IMR-90 (cell line): ENCODE measurements around the gene RPTOR. TPM values are rescaled to one million over a fixed set of nuclear protein-coding genes. Genes with fewer than 3 reads are reported as not detected.

Experiments used
- ATAC-seq: fragments of 200-7000 bp; cut with Tn5 transposase; 2 replicates; pipeline ENCODE4 v1.9.1; 2020; ENCODE audit warnings: low read depth, mild to moderate bottlenecking, moderate library complexity
- BruUV-seq: library from RNA; stranded (reverse); fragments of 400-500 nt; replicated peaks from 2 replicates; lab custom pipeline; 2021; lab: Mats Ljungman, UMichigan
- CTCF ChIA-PET: fragments of 300-600 bp; formaldehyde crosslinking; extraction: SDS; loops from one replicate; lab custom pipeline; 2021; ENCODE audit warnings: antibody characterized with exemption; lab: Yijun Ruan, JAX
- POLR2A ChIA-PET: fragments of 300-600 bp; sonication (Branson Sonifier 250); formaldehyde crosslinking; loops from one replicate; lab custom pipeline; 2022; ENCODE audit warnings: antibody characterized with exemption; ENCODE audit not compliant: unreplicated experiment; lab: Charles Lee
- DNase-seq: peaks from one replicate; pipeline ENCODE4 v3.0.0; 2013
- H2AFZ ChIP-seq: replicated peaks from 2 replicates; pipeline ENCODE3; 2013; ENCODE audit warnings: low read length, mild to moderate bottlenecking; ENCODE audit not compliant: poor library complexity
- H2AK5ac ChIP-seq: 2 replicates; pipeline ENCODE4 v1.6.1; 2013; ENCODE audit warnings: low read depth, low read length, inconsistent platforms
- H2AK9ac ChIP-seq: replicated peaks from 2 replicates; pipeline ENCODE3; 2013; ENCODE audit warnings: mild to moderate bottlenecking, low read depth, low read length, moderate library complexity; ENCODE audit not compliant: poor library complexity
- H2BK120ac ChIP-seq: 2 replicates; pipeline ENCODE4 v1.6.1; 2013; ENCODE audit warnings: low read depth, low read length, inconsistent platforms
- H2BK15ac ChIP-seq: 3 replicates; pipeline ENCODE4 v1.6.1; 2013; ENCODE audit warnings: low read depth, low read length, inconsistent platforms
- H2BK20ac ChIP-seq: 2 replicates; pipeline ENCODE4 v1.6.1; 2013; ENCODE audit warnings: low read depth, mild to moderate bottlenecking, inconsistent platforms, low read length, moderate library complexity
- H2BK5ac ChIP-seq: 2 replicates; pipeline ENCODE4 v1.6.1; 2013; ENCODE audit warnings: mild to moderate bottlenecking, low read depth, low read length, inconsistent platforms; ENCODE audit not compliant: poor library complexity, severe bottlenecking
- H3K14ac ChIP-seq: replicated peaks from 2 replicates; pipeline ENCODE4 v1.6.1; 2013; ENCODE audit warnings: low read depth, low read length, inconsistent platforms
- H3K18ac ChIP-seq: 2 replicates; pipeline ENCODE4 v1.6.1; 2013; ENCODE audit warnings: low read depth, low read length, control low read depth
- H3K23ac ChIP-seq: 2 replicates; pipeline ENCODE4 v1.6.1; 2013; ENCODE audit warnings: low read depth, low read length, inconsistent platforms
- H3K27ac ChIP-seq: 2 replicates; pipeline ENCODE4 v1.5.1; 2013; ENCODE audit warnings: mild to moderate bottlenecking, control low read depth, low read length; ENCODE audit not compliant: insufficient read depth
- H3K27me3 ChIP-seq: 2 replicates; pipeline ENCODE4 v1.6.1; 2013; ENCODE audit warnings: low read length; ENCODE audit not compliant: control insufficient read depth, insufficient read depth
- H3K36me3 ChIP-seq: 2 replicates; pipeline ENCODE4 v1.6.1; 2013; ENCODE audit warnings: low read length, mixed read lengths; ENCODE audit not compliant: control insufficient read depth, insufficient read depth
- H3K4ac ChIP-seq: 2 replicates; pipeline ENCODE4 v1.6.1; 2013; ENCODE audit warnings: low read depth, low read length, inconsistent platforms
- H3K4me1 ChIP-seq: 2 replicates; pipeline ENCODE4 v1.6.1; 2013; ENCODE audit warnings: low read length, mixed read lengths; ENCODE audit not compliant: control insufficient read depth, insufficient read depth
- H3K4me2 ChIP-seq: 2 replicates; pipeline ENCODE4 v1.6.1; 2013; ENCODE audit warnings: low read depth, mild to moderate bottlenecking, control low read depth, low read length, moderate library complexity
- H3K4me3 ChIP-seq: 2 replicates; pipeline ENCODE4 v1.5.1; 2013; ENCODE audit warnings: low read depth, mild to moderate bottlenecking, control low read depth, low read length, moderate library complexity; ENCODE audit not compliant: insufficient read depth
- H3K56ac ChIP-seq: 2 replicates; pipeline ENCODE4 v1.6.1; 2013; ENCODE audit warnings: low read length, inconsistent platforms; ENCODE audit not compliant: insufficient read depth; ENCODE audit errors: extremely low read depth
- H3K79me1 ChIP-seq, 2 experiments: 2 replicates each; pipeline ENCODE4 v1.6.1; 2013; ENCODE audit warnings: low read length in 2 of 2, inconsistent platforms in 1 of 2, low read depth in 1 of 2
- H3K9ac ChIP-seq: 2 replicates; pipeline ENCODE4 v1.6.1; 2013; ENCODE audit warnings: low read depth, low read length, control low read depth
- H3K9me1 ChIP-seq: 2 replicates; pipeline ENCODE4 v1.6.1; 2013; ENCODE audit warnings: low read length, inconsistent platforms; ENCODE audit not compliant: insufficient read depth
- H3K9me3 ChIP-seq: 2 replicates; pipeline ENCODE4 v1.6.1; 2013; ENCODE audit warnings: low read length; ENCODE audit not compliant: control insufficient read depth, insufficient read depth
- H4K20me1 ChIP-seq: 2 replicates; pipeline ENCODE4 v1.6.1; 2013; ENCODE audit warnings: low read length, inconsistent platforms; ENCODE audit not compliant: insufficient read depth
- H4K5ac ChIP-seq: 2 replicates; pipeline ENCODE4 v1.6.1; 2013; ENCODE audit warnings: mild to moderate bottlenecking, low read depth, low read length, control low read depth
- H4K8ac ChIP-seq, 2 experiments: 2 replicates each; pipeline ENCODE4 v1.6.1; 2013; ENCODE audit warnings: low read depth in 2 of 2, low read length in 2 of 2, control low read depth in 1 of 2, inconsistent platforms in 1 of 2
- H4K91ac ChIP-seq: 2 replicates; pipeline ENCODE4 v1.6.1; 2013; ENCODE audit warnings: low read depth, low read length, inconsistent platforms; ENCODE audit not compliant: insufficient read depth
- BHLHE40 ChIP-seq: fragments of 150-350 bp; IDR thresholded peaks from 2 replicates; pipeline ENCODE4 v1.6.1; 2016; ENCODE audit warnings: mild to moderate bottlenecking, low read depth, low read length
- CEBPB ChIP-seq: IDR thresholded peaks from 2 replicates; pipeline ENCODE4 v1.6.1; 2012; ENCODE audit warnings: low read depth, low read length, improper control_type of control experiment
- CHD1 ChIP-seq: IDR thresholded peaks from 2 replicates; pipeline ENCODE4 v1.6.1; 2012; ENCODE audit warnings: low read depth, low read length, improper control_type of control experiment
- FOS ChIP-seq: fragments of 150-350 bp; IDR thresholded peaks from 2 replicates; pipeline ENCODE4 v1.6.1; 2016; ENCODE audit warnings: low read depth, low read length
- MAFK ChIP-seq: IDR thresholded peaks from 2 replicates; pipeline ENCODE4 v1.6.1; 2012; ENCODE audit warnings: low read depth, low read length, improper control_type of control experiment
- MAZ ChIP-seq: IDR thresholded peaks from 2 replicates; pipeline ENCODE4 v1.6.1; 2012; ENCODE audit warnings: low read depth, mild to moderate bottlenecking, low read length, improper control_type of control experiment, moderate library complexity, borderline replicate concordance
- MXI1 ChIP-seq: IDR thresholded peaks from 2 replicates; pipeline ENCODE4 v1.6.1; 2012; ENCODE audit warnings: low read depth, mild to moderate bottlenecking, low read length, moderate library complexity, borderline replicate concordance
- NFE2L2 ChIP-seq: fragments of 150-350 bp; IDR thresholded peaks from 2 replicates; pipeline ENCODE4 v1.6.1; 2016; ENCODE audit warnings: low read depth, mild to moderate bottlenecking, low read length
- POLR2A ChIP-seq: IDR thresholded peaks from 2 replicates; pipeline ENCODE4 v1.6.1; 2012; ENCODE audit warnings: mild to moderate bottlenecking, low read depth, low read length
- RCOR1 ChIP-seq: IDR thresholded peaks from 2 replicates; pipeline ENCODE4 v1.6.1; 2012; ENCODE audit warnings: mild to moderate bottlenecking, low read length, improper control_type of control experiment; ENCODE audit not compliant: insufficient replicate concordance
- RFX5 ChIP-seq: IDR thresholded peaks from 2 replicates; pipeline ENCODE4 v1.8.0; 2012; ENCODE audit warnings: low read depth, mild to moderate bottlenecking, low read length, moderate library complexity
- SMC3 ChIP-seq: fragments of 150-350 bp; IDR thresholded peaks from 2 replicates; pipeline ENCODE4 v1.6.1; 2016; ENCODE audit warnings: low read depth, mild to moderate bottlenecking, antibody characterized with exemption, low read length, moderate library complexity
- WGBS, 2 experiments: methylation state at CpG; one replicate each; pipeline versions ENCODE4 v1.1.5 to v1.1.7; 2013; ENCODE audit warnings: missing lambda C conversion rate in 2 of 2; ENCODE audit not compliant: insufficient read length in 1 of 2; ENCODE audit errors: extremely low coverage in 2 of 2; 5-methylcytosine and 5-hydroxymethylcytosine counted together
- dilution Hi-C: fragments of 300-500 bp; cut with HindIII; formaldehyde crosslinking; loops from one replicate; pipeline ENCODE4 v1.14.3; 2018; ENCODE audit warnings: low sequenced_read_pairs; ENCODE audit not compliant: unreplicated experiment
- in situ Hi-C: fragments of 300-500 bp; cut with MboI; formaldehyde crosslinking; loops from 3 replicates; pipeline ENCODE4 v1.14.3; 2019; ENCODE audit warnings: low sequenced_read_pairs, inconsistent platforms, mixed read lengths
- intact Hi-C: fragments of 100-400 bp; cut with micrococcal nuclease; formaldehyde crosslinking; loops from 2 replicates; pipeline ENCODE4 v1.10.0; 2022
- polyA plus RNA-seq, 3 experiments: library from polyadenylated mRNA; depleted of rRNA; stranded (reverse); fragments of >200 nt; gene quantifications; 2 replicates each; pipeline ENCODE4 v1.2.3, GENCODE V29; 2012; ENCODE audit warnings: low replicate concordance in 1 of 3
- total RNA-seq: library from RNA; depleted of rRNA; stranded (reverse); fragments of >200 nt; gene quantifications from 2 replicates; pipeline ENCODE4 v1.2.3, GENCODE V29; 2012
- TF ChIP-seq, protein P1 (sequence below): conservative IDR thresholded peaks from 2 replicates; pipeline ENCODE4 v1.5.1; 2012; ENCODE audit warnings: mild to moderate bottlenecking, low read depth, low read length, improper control_type of control experiment
- TF ChIP-seq, protein P2 (sequence below): fragments of 150-350 bp; IDR thresholded peaks from 2 replicates; pipeline ENCODE4 v1.6.1; 2016; ENCODE audit warnings: low read depth, mild to moderate bottlenecking, low read length, moderate library complexity, borderline replicate concordance

The RPTOR gene
- total and polyA plus RNA-seq, 2 of the 4 experiments (the other 2 are of a cell fraction) = 10.8 to 14.7 TPM

DNA sequence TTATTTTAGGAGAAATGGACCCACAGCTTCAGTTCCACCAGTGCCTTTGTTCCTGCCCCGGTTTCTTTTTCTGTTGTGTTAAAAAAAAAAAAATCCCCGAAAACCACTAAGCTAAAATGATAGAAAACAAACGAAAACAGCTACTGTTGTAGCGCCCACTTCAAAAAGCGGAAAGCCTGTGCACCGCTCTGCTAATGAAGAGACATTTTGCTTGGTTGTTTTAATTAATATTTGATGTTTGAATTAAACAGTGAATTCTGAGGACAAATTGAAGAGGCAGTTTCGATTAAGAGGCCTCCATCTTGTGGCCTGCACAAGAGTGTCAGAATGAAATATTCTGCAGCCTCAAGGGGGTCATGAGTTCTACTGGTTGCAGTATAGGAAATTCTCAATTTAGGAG lies 186.7 kb downstream of the RPTOR start:
- CTCF ChIA-PET = no interaction called here
- POLR2A ChIA-PET = no interaction called here
- no peak overlapping the region for H2BK15ac ChIP-seq
- 100% methylated on average over 1 of the region's 7 CpGs; no CpG with 5 or more reads in 1 of the 2 experiments for WGBS, 2 experiments
- H3K36me3 ChIP-seq = 0 out of 2 replicates have a peak, but pooled peaks cover 1% of the 10 kb centered on the region
- no peak overlapping the region for H2AK5ac ChIP-seq
- in situ Hi-C loops = no loop called here
- no peak overlapping the region for H2AFZ ChIP-seq
- H3K4me1 ChIP-seq = peaks cover 10% of the 10 kb centered on the region
- no peak overlapping the region for H2BK5ac ChIP-seq
- intact Hi-C loops = no loop called here
- no peak overlapping the region for H4K8ac ChIP-seq
- DNase-seq (no peak), ATAC-seq (no peak)
- no TSS peak for BruUV-seq
- no peak overlapping the region for H3K4ac ChIP-seq
- H2BK120ac ChIP-seq = no peak overlapping the region
- H4K20me1 ChIP-seq = no peaks in the 10 kb centered on the region
- no peak overlapping the region for H4K5ac ChIP-seq
- peaks cover 14 to 46% of the 10 kb centered on the region in 2 experiments for H3K79me1 ChIP-seq
- no peak overlapping the region for H3K56ac ChIP-seq
- H2BK20ac ChIP-seq = no peak overlapping the region
- H3K18ac ChIP-seq = no peak overlapping the region
- no peaks in the 10 kb centered on the region for H3K9me3 ChIP-seq
- H3K4me3 ChIP-seq = no peak overlapping the region
- H3K4me2 ChIP-seq = no peak overlapping the region
- no peaks in the 10 kb centered on the region for H3K27me3 ChIP-seq
- H3K23ac ChIP-seq = no peak overlapping the region
- TF ChIP-seq, protein P1, sequence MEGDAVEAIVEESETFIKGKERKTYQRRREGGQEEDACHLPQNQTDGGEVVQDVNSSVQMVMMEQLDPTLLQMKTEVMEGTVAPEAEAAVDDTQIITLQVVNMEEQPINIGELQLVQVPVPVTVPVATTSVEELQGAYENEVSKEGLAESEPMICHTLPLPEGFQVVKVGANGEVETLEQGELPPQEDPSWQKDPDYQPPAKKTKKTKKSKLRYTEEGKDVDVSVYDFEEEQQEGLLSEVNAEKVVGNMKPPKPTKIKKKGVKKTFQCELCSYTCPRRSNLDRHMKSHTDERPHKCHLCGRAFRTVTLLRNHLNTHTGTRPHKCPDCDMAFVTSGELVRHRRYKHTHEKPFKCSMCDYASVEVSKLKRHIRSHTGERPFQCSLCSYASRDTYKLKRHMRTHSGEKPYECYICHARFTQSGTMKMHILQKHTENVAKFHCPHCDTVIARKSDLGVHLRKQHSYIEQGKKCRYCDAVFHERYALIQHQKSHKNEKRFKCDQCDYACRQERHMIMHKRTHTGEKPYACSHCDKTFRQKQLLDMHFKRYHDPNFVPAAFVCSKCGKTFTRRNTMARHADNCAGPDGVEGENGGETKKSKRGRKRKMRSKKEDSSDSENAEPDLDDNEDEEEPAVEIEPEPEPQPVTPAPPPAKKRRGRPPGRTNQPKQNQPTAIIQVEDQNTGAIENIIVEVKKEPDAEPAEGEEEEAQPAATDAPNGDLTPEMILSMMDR = no peak
- TF ChIP-seq NFE2L2 = no peak
- no peak for TF ChIP-seq MAZ
- TF ChIP-seq FOS = no peak
- TF ChIP-seq BHLHE40 = no peak
- TF ChIP-seq CEBPB = no peak
- no peak for TF ChIP-seq MAFK
- no peak for TF ChIP-seq CHD1
- TF ChIP-seq SMC3 = no peak
- no peak for TF ChIP-seq MXI1
- no peak for TF ChIP-seq POLR2A
- TF ChIP-seq, protein P2, sequence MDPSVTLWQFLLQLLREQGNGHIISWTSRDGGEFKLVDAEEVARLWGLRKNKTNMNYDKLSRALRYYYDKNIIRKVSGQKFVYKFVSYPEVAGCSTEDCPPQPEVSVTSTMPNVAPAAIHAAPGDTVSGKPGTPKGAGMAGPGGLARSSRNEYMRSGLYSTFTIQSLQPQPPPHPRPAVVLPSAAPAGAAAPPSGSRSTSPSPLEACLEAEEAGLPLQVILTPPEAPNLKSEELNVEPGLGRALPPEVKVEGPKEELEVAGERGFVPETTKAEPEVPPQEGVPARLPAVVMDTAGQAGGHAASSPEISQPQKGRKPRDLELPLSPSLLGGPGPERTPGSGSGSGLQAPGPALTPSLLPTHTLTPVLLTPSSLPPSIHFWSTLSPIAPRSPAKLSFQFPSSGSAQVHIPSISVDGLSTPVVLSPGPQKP = no peak
- TF ChIP-seq RFX5 = no peak
- no peak for TF ChIP-seq RCOR1
- no peak overlapping the region for H3K27ac ChIP-seq
- no peak overlapping the region for H4K91ac ChIP-seq
- no peak overlapping the region for H2AK9ac ChIP-seq
- no peak overlapping the region for H3K14ac ChIP-seq
- peaks cover 16% of the 10 kb centered on the region for H3K9me1 ChIP-seq
- no peak overlapping the region for H3K9ac ChIP-seq
- dilution Hi-C loops = no loop called here
